Left cardiac atrium (tissue), 4 donors: ENCODE results near the gene CLEC4D. TPM values are rescaled to one million over a fixed set of nuclear protein-coding genes. Genes with fewer than 3 reads are reported as not detected.
"Not testable (repeated sequence)": the region's sequence is repeated elsewhere in the genome, so short reads cannot be mapped to it uniquely, and the experiment has no call there.

Source experiments
- ATAC-seq, 2 donors: fragments of 200-7000 bp; cut with Tn5 transposase; one replicate each; pipeline ENCODE4 v1.9.1; 2020; ENCODE audit warnings: mild to moderate bottlenecking in 2 of 2, moderate library complexity in 2 of 2
- DNase-seq: peaks from one replicate; pipeline ENCODE4 v3.0.0-alpha.2; 2020
- intact Hi-C, 2 donors: fragments of 100-400 bp; cut with DNase I; formaldehyde crosslinking; loops; one replicate each; pipeline versions ENCODE4 v1.14.1 to v1.15.1; 2022 to 2023
- long read RNA-seq: library from polyadenylated mRNA; unstranded; transcript quantifications from one replicate; pipeline ENCODE4 v2.0.0, GENCODE V29; 2021
- total RNA-seq, 2 donors: library from RNA; stranded (reverse); fragmentation: NEBNext Ultra II Directional; extraction: Animal tissue kit (Norgen Biotek cat#: 25700); gene quantifications; one replicate each; pipeline ENCODE4 v1.2.1, GENCODE V29; 2021
- donor health status: DM: no; HTN: yes; CAD: no.
- donor health status: DM: no; HTN: yes; CAD: no; lungs with severe emphysema.
- donor health status: DM: yes; HTN: yes; CAD: no.
- donor health status: Dilated cardiomyopathy.

Gene CLEC4D
- under 1 TPM in 1 of 2 donors, not detected in 1; 0.21 TPM for total RNA-seq
- long read RNA-seq: 0 reads

DNA sequence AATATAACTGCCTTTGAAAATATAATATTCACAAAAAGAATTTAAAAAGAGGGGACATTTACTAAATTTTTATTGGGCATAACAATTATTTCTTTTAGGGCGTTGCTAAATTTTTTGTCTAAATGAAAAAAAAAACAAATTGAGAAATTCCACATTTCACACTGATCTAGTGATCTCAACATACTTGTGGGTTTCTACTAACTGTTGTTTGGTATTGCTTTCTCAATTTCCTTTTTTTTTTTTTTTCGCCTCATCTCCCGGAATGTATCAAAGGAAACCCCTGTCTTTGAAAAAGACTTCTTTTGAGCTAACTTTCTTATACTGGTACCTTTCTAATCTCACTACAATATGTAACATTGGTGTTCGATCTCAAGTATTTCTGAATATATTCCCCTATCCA is at the start of gene CLEC4D:
Gene CLEC4D, plus strand, starts transcription at position 248 of the 400 bp plus-strand sequence. CDS start 230 bp downstream, outside the sequence.
- no peak for ATAC-seq
- no peak for DNase-seq
- intact Hi-C loops: no loop called here

DNA sequence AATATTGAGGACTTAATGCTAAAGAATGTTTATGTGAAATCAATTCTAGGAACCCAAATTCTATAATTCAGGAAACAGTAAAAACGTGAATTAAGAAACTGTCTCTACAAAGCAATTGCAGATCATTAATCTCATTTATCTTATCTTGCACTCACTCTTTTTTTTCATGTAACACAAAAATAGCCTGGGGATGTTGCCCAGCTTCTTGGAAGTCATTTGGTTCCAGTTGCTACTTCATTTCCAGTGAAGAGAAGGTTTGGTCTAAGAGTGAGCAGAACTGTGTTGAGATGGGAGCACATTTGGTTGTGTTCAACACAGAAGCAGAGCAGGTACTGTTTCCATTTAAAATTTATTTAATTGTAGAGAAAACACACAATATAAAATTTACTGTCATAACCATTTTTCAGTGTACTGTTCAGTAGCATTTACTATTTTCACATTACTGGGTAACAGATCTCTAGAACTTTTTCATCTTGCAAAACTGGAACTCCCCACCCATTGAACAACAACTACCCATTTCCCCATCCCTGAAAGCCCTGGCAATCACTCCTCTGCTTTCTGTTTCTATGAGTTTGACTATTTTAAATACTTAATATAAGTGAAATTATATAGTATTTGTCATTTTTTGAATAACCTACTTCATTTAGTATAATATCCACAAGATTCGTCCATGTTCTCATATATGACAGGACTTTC is 47.9 kb upstream of the CLEC4D start:
- ATAC-seq: no peak
- intact Hi-C loops: no loop called here

DNA sequence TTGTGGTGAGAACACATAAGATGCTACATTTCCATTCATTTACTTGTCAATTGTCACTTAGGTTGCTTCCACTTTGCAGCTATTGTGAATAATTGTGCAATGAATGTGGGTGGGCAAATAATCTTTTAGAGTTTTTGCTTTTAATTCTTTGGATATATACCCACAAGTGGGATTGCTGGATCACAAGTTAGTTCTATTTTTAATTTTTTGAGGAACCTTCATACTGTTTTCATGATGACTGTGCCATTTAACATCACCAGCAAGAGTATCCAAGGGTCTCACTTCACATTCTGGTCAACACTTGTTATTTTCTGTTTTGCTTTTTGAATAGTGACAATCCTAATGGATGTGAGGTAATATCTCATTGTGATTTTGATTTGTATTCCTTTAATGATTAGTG is 47.1 kb upstream of the CLEC4D start:
- ATAC-seq (no peak), DNase-seq (no peak)
- intact Hi-C loops: no loop called here

More for the DNA sequence above, 47.9 kb upstream of the CLEC4D start:
- no peak for DNase-seq

DNA sequence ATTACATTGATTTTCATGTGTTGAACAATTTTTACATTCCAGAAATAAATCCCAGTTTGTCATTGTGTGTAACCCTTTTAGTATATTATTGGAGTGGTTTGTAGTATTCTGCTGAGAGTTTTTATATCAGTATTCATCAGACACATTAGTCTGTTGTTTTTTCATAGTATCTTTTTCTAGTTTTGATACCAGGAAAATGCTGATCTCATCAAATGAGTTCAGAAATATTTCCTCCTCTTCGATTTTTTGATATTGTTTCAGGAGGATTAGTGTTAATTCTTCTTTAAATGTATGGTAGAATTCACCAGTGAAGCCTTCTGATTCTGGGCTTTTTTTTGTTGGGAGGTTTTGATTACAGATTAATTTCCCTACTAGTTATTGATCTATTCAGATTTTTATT is 42.2 kb upstream of the CLEC4D start:
- ATAC-seq: no peak
- intact Hi-C loops: no loop called here
- DNase-seq: no peak

DNA sequence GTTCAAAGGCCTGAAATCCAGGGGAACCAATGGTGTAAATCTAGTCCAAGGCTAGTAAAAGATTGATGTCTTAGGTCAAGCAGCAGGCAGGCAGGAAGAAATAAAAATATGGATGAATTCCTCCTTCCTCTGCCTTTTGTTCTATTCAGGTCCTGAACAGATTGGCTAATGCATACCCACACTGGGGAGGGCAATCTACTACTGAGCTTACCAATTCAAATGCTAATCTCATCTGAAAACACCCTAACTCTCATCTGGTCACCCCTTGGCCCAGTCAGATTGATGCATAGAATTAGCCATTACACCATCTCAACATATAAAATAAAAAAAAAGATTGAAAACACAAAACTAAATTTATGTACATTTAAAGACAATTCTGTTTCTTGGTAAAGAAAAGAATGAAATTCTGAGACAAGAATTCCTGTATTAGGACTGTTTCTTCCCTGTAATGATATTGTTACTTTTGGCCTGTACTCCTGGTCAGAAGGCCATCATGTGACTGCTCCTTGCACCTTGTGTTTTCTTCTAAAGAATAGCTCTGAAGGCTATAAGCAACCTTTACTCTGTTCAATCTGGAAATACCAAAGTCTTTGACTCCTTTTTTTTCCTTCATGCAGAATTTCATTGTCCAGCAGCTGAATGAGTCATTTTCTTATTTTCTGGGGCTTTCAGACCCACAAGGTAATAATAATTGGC is 37.6 kb upstream of the CLEC4D start:
- ATAC-seq (no peak), DNase-seq (no peak)
- intact Hi-C loops: no loop called here

DNA sequence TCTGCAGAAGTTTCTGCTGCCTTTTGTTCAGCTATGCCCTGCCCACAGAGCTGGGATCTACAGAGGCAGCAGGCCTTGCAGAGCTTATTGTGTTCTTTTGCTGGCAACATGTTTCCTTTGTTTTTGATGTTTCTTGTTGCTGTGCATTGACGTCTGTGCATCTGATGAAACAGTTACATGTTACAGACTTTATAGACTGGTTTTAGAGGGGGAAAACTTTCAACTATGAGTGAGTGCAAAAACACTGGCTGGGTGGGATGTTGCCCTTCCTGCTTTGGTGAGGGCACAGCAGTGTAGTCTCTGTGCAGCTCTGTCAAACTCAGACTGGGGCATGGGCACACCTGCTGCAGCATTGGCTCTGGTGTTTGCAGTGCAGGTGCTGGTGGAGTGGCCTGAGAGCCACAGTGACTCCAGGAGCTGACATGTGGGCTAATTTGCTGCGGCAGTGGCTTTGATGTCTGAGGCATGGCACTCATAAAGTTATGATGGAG is 30.7 kb upstream of the CLEC4D start:
- DNase-seq (no peak), ATAC-seq (no peak)
- intact Hi-C loops: no loop called here

DNA sequence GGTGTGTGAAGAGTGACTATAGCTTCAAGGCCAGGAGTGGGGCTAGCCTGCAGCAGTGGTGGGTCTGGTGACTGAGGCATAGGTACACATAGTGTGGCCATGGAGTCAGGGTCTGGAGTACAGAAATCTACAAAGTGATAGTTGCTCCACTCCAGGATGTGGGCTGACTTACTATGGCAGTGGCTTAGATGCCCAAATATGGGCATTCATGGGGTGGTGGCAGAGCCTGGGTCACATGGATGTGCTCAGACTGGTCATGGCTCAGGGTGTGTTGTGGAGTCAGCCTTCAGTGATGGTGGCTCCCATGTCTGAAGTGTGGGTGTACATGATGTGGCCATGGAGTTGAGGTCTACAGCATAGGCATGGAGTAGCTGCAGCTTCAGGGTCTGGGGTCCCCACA is 30.2 kb upstream of the CLEC4D start:
- intact Hi-C loops: no loop called here
- no peak for DNase-seq
- no peak for ATAC-seq

DNA sequence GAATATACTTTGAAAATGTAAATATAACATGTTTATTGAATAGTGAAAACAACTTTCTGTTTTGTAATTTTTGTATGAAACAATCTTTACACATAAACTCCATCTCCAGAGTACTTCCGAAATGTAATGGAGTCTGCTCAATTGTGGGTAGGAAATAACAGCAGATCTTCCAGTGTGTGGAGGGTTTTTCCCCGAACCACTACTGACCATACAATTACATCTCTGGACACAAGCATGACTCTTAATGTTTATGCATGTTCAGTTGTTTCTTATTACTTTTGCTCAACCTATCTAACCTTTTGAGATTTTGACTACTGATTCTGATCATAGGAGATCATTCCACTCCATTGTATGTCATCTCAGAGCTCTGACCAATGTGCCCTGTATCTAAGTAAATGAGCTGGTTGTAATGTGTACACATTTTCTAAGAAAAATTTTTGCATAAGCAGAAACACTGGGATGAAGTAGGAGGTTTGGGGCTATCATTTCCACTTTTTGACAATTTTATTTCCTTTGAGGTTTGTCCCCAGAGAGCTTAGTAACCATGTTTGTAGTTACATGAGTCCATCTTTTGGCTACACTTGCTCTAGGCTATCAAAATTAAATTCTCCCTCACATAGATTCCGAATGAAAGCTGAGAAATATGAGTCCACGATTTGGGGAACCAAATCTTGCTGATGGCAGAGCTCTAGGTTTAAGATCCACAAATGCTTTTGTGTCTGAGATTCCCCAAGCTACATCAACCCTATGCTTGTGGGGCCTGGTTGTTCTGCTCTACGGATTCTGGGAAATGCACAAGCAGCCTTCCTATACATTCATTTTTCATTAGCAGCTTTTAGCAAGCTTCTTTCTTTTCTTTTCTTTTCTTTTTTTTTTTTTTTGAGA is 21.4 kb upstream of the CLEC4D start:
- no peak for DNase-seq
- intact Hi-C loops: no loop called here
- ATAC-seq: peak in 1 of 2 donors; percentile 19

DNA sequence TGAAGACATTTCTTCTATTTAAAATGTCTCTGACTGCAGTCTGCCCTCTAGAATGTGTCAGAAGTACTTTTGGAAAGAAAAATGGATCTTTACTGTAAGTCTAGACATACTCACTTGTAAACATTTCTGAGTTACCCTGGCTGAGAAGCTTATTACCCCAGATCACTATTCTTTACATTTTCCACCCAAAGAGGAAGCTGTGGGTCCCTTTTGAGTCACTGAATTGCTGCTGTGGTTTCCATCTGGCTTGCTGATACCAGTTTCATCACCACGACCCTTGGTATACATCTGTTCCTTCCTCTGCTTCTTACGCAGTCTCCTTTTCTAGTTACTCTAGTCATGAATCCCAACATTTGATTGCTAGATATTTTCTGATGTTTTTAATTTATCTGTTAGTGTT is 20.2 kb upstream of the CLEC4D start:
- ATAC-seq (peak; percentile 44 to 69), DNase-seq (no peak)
- intact Hi-C loops: no loop called here

DNA sequence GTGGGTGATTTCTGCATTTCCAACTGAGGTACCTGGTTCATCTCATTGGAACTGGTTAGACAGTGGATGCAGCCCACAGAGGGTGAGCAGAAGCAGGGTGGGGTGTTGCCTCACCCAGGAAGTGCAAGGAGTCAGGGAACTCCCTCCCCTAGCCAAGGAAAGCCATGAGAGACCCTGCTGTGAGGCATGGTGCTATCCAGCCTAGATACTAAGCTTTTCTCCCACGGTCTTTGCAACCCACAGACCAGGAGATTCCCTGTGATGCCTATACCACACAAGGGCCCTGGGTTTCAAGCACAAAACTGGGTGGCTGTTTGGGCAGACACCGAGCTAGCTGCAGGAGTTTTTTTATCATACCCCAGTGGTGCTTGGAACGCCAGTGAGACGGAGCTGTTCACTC is 17.6 kb upstream of the CLEC4D start:
- intact Hi-C loops, DNase-seq, ATAC-seq: not testable (repeated sequence)

DNA sequence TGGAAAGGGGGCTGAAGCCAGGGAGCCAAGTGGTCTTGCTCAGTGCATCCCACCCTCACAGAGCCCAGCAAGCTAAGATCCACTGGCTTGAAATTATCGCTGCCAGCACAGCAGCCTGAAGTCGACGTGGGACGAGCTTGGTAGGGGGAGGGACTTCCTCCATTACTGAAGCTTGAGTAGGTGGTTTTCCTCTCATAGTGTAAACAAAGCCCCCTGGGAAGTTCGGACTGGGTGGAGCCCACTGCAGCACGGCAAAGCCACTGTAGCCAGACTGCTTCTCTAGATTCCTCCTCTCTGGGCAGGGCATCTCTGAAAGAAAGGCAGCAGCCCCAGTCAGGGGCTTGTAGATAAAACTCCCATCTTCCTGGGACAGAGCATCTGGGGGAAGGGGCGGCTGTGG is 17.2 kb upstream of the CLEC4D start:
- intact Hi-C loops, DNase-seq, ATAC-seq: not testable (repeated sequence)

DNA sequence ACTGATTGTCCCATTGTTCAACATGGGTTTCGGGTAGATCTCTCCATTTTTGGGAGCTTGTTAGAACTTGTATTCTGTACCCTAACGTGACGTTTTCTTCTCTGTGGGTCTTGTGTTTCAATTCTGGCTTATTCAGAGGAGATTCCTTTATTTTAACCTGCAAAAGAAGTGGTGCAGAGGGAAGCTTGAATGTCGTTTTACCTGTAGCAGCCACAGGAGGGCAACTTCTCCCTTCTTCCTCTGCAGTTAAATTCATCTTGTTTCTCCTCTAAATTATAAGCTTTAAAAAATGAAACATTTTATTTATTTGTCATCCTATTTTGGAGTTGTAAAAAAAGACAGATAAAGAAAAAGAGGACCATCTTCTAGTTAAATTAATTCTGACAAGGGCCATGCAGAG is 13.7 kb upstream of the CLEC4D start:
- DNase-seq: no peak
- intact Hi-C loops: no loop called here
- ATAC-seq: no peak

DNA sequence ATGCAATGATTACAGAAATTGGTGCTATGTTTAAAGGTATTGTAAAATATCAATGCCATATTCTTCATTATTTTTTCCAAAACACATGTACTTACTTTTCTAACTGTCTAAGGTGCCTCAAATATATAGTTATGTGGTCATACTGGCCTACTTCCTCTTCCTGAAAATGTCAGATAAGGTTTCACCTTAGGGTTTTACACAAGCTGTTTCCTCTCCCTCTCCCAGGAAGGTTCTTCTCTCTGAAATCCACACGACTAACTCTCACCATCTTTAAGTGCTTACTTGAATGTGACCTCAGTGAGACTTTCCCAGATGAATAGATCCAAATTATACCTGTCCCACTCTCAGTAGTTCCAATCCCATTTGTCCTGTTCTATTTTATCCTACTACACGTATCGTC is 11.6 kb upstream of the CLEC4D start:
- ATAC-seq: no peak
- intact Hi-C loops: no loop called here
- DNase-seq: no peak

DNA sequence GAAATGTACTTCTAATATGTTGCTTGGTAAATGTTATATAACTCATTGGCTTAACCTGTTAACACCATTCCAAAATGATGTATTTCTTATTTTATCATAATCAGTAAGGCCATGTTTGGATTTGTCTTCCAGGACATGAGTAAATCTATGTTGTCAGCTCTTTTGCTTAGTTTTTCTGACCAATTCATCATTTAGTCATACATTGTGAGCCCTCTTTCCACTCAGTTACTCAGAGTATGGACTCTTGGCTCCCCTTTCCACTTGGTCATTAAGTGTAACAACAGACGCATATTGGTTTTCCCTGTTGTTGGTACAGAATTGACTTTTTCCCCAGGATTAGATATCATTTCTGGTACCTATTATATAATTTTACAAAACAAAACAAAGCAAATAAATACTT is 9.0 kb upstream of the CLEC4D start:
- intact Hi-C loops: no loop called here
- no peak for DNase-seq
- no peak for ATAC-seq

DNA sequence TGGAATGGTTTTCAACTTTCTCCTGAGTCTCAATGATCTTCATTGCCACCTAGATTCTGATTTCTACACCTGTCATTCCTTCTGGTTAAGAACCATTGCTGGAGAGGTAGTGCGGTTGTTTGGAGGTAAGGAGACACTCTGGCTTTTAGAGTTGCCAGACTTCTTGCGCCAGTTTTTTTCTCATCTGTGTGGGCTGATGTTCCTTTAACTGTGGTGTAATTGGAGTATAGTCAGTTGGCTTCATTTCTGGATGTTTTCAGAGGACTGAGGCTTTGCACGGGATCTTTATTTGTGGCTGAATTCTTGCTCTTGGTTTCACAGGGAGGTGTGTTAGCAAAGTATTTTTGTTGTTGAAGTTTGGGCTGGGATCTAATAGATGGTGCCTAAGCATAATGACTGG is 5.7 kb upstream of the CLEC4D start:
- ATAC-seq (no peak), DNase-seq (no peak)
- intact Hi-C loops: no loop called here

DNA sequence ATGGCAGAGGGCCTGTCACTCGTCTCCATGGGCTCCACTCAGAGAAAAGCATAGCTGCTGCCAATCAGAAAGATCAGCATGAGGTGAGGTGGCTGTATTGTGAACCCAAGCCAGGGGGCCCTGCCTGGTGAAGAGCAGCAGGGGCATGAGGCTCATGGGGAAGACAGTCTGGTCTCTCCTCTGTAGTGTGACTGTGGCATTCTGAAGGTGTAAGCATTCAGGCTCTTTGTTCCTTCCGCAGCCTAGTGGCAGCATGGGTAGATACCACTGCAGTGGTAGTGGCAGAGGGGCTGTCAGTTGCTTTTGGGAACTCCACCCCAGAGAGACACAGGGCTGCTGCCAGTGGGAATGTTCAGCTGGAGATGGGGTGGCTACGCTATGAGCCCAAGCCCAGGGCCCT is 5.1 kb upstream of the CLEC4D start:
- intact Hi-C loops: no loop called here
- DNase-seq: no peak

DNA sequence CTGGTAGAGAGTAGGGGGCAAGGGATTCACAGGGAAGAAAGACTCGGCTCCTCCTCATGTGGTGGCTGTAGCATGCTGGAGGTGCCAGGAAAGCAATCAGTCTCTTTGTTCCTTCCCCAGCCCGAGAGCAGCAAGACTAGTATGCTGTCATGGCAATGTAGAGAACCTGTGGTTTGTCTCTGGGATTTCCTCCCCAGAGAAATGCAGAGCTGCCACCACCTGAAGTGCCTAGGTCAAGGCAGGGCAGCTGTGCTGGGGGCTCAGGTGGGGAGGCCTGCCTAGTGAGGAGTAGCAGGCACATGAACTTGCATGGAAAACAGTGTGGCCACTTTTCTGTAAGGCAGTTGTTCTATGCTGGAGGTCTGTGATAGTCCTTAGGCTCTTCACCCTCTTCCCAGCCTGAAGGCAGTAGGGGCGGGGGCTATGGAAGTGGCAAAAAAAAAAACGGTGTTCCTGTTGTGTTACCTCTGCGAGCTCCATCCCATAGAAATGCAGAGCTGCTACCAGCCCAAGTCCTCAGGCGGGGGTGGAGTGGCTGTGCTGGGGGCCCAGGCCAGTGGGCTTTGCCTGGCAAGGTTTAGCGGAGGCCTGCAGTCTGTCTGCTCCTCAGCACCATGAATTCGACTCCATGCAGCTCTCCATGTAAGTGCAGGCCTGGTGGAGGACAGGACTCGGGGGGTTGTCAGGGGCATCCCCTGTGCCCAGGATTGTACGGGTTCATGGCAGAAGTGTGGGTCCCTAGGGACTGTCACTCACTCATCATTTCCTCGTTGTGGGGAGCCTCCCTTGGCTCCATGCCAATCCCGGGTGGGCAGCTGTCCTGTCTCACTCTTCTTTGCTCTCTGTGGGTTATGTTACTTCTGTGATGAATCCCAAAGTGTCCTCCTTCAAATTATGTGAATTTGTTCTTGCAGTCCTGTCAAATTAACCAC is 4.1 kb upstream of the CLEC4D start:
- intact Hi-C loops: no loop called here
- ATAC-seq (no peak), DNase-seq (no peak)

More for the DNA sequence above, 5.1 kb upstream of the CLEC4D start:
- ATAC-seq: no peak

DNA sequence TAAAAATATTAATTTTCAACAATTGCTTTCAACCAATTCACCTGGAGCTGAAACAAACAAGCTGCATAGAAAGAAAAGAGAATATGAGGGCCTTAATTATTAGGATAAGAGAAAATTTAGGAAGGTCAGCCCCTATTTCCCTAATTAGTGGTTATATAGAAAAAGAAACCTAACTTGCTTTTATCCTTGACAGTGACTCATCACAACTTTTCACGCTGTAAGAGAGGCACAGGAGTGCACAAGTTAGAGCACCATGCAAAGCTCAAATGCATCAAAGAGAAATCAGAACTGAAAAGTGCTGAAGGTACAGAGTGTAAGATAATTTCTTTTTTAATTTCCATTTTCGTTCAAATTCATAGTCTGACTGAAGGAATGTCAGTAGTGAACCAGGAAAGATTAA is 4.7 kb downstream of the CLEC4D start:
- DNase-seq: no peak
- ATAC-seq: no peak
- intact Hi-C loops: no loop called here

DNA sequence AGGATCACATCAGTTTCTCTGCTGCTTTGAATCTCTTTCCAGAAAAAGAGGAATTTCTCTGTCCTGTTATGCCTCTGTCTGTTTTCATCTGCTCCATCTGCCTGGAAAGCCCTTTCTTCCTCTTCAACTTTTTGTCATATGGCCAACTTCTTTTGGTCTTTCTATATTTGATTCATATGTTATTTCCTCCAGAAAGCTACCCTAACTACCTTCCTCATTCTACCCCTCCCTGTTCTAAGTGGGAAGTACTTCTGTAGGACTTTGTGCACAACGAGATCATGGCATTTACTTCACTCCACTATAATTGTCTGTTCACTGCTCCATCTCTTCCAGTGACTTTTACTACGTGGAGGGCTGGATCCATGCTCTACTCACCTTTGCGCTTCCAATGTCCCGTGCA is 5.9 kb downstream of the CLEC4D start:
- DNase-seq: no peak
- intact Hi-C loops: no loop called here
- ATAC-seq: peak in 1 of 2 donors; percentile 30
